Osteoblast (primary cell): ENCODE data around the gene DCTN2. TPM values are rescaled to one million over a fixed set of nuclear protein-coding genes. Genes with fewer than 3 reads are reported as not detected.

Experiments
- DNase-seq: peaks from one replicate; pipeline ENCODE4 v3.0.0; 2011; ENCODE audit warnings: low spot score, mixed read lengths; ENCODE audit not compliant: insufficient read length; ENCODE audit errors: missing footprints
- H2AFZ ChIP-seq: 2 replicates; pipeline ENCODE4 v1.6.0; 2011; ENCODE audit warnings: mild to moderate bottlenecking, low read length
- H3K27ac ChIP-seq: 2 replicates; pipeline ENCODE4 v1.5.1; 2011; ENCODE audit warnings: mild to moderate bottlenecking, low read depth, low read length, moderate library complexity
- H3K27me3 ChIP-seq: 2 replicates; pipeline ENCODE4 v1.6.0; 2012; ENCODE audit warnings: mild to moderate bottlenecking, control low read depth, inconsistent platforms, low read length, moderate library complexity; ENCODE audit not compliant: insufficient read depth
- H3K36me3 ChIP-seq: 2 replicates; pipeline ENCODE4 v1.5.1; 2011; ENCODE audit warnings: mild to moderate bottlenecking, low read length, control low read depth, moderate library complexity; ENCODE audit not compliant: insufficient read depth
- H3K4me1 ChIP-seq: 2 replicates; pipeline ENCODE4 v1.5.1; 2011; ENCODE audit warnings: mild to moderate bottlenecking, low read length, control low read depth, moderate library complexity; ENCODE audit not compliant: insufficient read depth
- H3K4me2 ChIP-seq: 2 replicates; pipeline ENCODE4 v1.6.0; 2011; ENCODE audit warnings: mild to moderate bottlenecking, low read length; ENCODE audit not compliant: insufficient read depth
- H3K4me3 ChIP-seq: fragments of 200-600 bp; sonication (generic); 3 replicates; pipeline ENCODE4 v1.5.1; 2012; ENCODE audit warnings: mild to moderate bottlenecking, low read length, inconsistent platforms; ENCODE audit not compliant: insufficient read depth
- H3K79me2 ChIP-seq: 2 replicates; pipeline ENCODE4 v1.6.0; 2012; ENCODE audit warnings: mild to moderate bottlenecking, low read length, control low read depth, inconsistent platforms; ENCODE audit not compliant: insufficient read depth
- H3K9me3 ChIP-seq: 2 replicates; pipeline ENCODE4 v1.5.1; 2011; ENCODE audit warnings: low read depth, low read length, control low read depth
- H4K20me1 ChIP-seq: 2 replicates; pipeline ENCODE4 v1.6.0; 2012; ENCODE audit warnings: mild to moderate bottlenecking, low read length, control low read depth; ENCODE audit not compliant: insufficient read depth
- total RNA-seq: library from RNA; depleted of rRNA; stranded (reverse); fragments of >200 nt; gene quantifications from 2 replicates; pipeline ENCODE4 v1.2.3, GENCODE V29; 2012
- TF ChIP-seq, protein P1 (sequence below): IDR thresholded peaks from 2 replicates; pipeline ENCODE4 v1.5.1; 2011; ENCODE audit warnings: mild to moderate bottlenecking, low read depth, low read length, moderate library complexity; ENCODE audit errors: extremely low read depth

DCTN2 gene
- total RNA-seq, 1 donor: 123 TPM

DNA sequence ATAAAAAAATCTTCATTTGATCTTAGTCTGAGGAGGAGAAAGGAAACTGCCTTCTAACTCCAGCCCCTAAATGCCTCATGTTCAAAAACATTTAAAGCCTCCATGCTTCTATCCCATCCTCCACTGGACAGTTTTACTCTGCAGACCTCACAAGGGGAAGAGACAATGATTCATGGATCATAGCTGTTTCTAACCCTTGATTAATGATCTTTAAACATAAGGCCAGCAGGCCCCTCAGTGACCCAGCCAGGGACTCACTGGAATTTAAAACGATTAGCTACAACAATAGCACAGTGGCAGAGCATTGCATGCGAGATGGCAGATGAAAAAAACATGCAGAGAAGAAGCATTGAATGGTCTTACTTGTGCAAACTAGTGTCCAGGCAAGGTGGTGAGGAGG is 6.0 kb downstream of the DCTN2 start:
- Histone ChIP-seq H3K4me1 (peaks cover 21% of the 10 kb centered on the region), H3K36me3 (peaks cover 42% of the 10 kb centered on the region), H3K4me3 (no peak overlapping the region), H4K20me1 (peaks cover 39% of the 10 kb centered on the region), H3K27me3 (no peaks in the 10 kb centered on the region), H3K79me2 (peaks cover 71% of the 10 kb centered on the region), H3K27ac (no peak overlapping the region), H2AFZ (no peak overlapping the region), H3K4me2 (no peak overlapping the region), H3K9me3 (no peaks in the 10 kb centered on the region)
- TF ChIP-seq, protein P1, sequence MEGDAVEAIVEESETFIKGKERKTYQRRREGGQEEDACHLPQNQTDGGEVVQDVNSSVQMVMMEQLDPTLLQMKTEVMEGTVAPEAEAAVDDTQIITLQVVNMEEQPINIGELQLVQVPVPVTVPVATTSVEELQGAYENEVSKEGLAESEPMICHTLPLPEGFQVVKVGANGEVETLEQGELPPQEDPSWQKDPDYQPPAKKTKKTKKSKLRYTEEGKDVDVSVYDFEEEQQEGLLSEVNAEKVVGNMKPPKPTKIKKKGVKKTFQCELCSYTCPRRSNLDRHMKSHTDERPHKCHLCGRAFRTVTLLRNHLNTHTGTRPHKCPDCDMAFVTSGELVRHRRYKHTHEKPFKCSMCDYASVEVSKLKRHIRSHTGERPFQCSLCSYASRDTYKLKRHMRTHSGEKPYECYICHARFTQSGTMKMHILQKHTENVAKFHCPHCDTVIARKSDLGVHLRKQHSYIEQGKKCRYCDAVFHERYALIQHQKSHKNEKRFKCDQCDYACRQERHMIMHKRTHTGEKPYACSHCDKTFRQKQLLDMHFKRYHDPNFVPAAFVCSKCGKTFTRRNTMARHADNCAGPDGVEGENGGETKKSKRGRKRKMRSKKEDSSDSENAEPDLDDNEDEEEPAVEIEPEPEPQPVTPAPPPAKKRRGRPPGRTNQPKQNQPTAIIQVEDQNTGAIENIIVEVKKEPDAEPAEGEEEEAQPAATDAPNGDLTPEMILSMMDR: no peak
- DNase-seq: no peak

- no peak overlapping the region for H3K4me3 ChIP-seq
- H3K27me3 ChIP-seq: no peaks in the 10 kb centered on the region
- TF ChIP-seq, protein P1: no peak
- H2AFZ ChIP-seq: no peak overlapping the region
- peaks cover 12% of the 10 kb centered on the region for H3K4me1 ChIP-seq
- peaks cover 27% of the 10 kb centered on the region for H4K20me1 ChIP-seq
- H3K27ac ChIP-seq: no peak overlapping the region
- H3K4me2 ChIP-seq: no peak overlapping the region
- H3K79me2 ChIP-seq: peaks cover 58% of the 10 kb centered on the region
- H3K9me3 ChIP-seq: no peaks in the 10 kb centered on the region
- peaks cover 57% of the 10 kb centered on the region for H3K36me3 ChIP-seq
- no peak for DNase-seq
Measured at GRCh38 chr12:57539134-57539768, 7.7 kb downstream of the DCTN2 start.

DNA sequence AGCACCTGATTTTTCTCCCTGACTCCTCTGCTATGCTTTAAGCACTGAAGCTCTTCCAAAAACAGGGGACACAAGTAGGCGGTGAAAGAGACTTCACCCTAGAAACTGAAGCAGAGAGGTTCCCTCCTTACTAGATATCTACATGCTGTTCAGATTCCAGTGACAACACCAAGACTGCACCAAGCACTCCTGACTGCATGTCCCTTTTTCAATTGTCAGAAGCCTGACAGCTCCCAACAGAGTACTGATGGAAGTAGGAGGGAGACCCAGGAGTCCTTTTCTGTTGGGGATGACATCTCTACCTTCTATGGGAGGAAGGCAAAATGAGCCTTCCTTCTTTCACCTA is 10.4 kb downstream of the DCTN2 start:
- H3K27ac ChIP-seq: no peak overlapping the region
- no peak overlapping the region for H2AFZ ChIP-seq
- no peaks in the 10 kb centered on the region for H3K27me3 ChIP-seq
- no peak overlapping the region for H3K4me2 ChIP-seq
- peaks cover 22% of the 10 kb centered on the region for H4K20me1 ChIP-seq
- peaks cover 5% of the 10 kb centered on the region for H3K4me1 ChIP-seq
- H3K79me2 ChIP-seq: peaks cover 39% of the 10 kb centered on the region
- H3K36me3 ChIP-seq: peaks cover 79% of the 10 kb centered on the region
- TF ChIP-seq, protein P1: no peak
- no peaks in the 10 kb centered on the region for H3K9me3 ChIP-seq
- DNase-seq: no peak
- no peak overlapping the region for H3K4me3 ChIP-seq

DNA sequence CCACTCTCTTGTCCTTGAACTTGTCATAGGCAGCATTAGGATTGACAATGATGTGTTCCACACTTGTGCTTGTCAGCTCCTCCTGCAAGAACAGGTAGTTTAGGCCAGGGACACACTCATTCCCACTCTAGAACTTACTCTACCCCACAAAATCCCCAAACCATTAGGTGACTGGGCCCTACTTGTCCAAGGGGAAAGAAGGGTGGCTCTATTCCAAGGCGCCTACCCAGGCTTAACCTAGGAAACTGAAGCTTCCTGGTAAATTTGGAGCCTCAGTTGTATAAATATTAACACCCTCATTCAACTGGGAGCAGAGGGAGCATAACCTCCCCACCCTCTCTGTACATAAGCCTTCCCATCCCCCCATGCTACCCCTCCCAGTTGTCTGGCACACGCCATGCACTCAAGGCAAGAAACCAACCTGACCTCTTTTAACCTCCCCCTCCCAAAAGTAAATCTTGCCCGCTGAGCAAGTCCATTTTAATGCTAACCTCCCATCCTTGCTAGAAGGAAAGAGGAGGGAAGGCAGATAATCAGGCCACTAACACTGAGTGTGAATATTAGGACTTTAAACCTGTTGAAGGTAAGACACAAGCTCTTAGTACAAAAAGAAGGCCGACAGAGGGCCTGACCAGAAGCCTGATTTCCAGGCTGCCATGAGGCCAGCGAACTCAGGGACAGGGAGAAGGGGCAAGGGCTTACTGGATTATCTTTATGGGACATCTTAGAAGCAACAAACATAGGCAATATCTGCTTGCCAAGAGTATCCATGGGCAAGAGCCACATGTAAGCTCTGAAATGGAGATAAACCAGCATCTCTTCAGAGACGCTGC is 11.0 kb downstream of the DCTN2 start:
- Histone ChIP-seq H3K27me3 (no peaks in the 10 kb centered on the region), H3K79me2 (peaks cover 33% of the 10 kb centered on the region), H3K36me3 (peaks cover 79% of the 10 kb centered on the region), H3K4me3 (no peak overlapping the region), H2AFZ (no peak overlapping the region), H3K4me1 (no peaks in the 10 kb centered on the region), H3K27ac (no peak overlapping the region), H4K20me1 (peaks cover 16% of the 10 kb centered on the region), H3K4me2 (no peak overlapping the region), H3K9me3 (no peaks in the 10 kb centered on the region)
- TF ChIP-seq, protein P1: no peak
- DNase-seq: no peak
